CD4-positive, alpha-beta T cell (primary cell): ENCODE results near the gene EIF2B4. TPM values are rescaled to one million over a fixed set of nuclear protein-coding genes. Genes with fewer than 3 reads are reported as not detected.

Experiments used
- ATAC-seq: fragments of 200-7000 bp; cut with Tn5 transposase; one replicate; pipeline ENCODE4 v1.10.0; 2022; ENCODE audit warnings: mild to moderate bottlenecking; ENCODE audit not compliant: poor library complexity
- CTCF ChIA-PET: fragments of 350-600 bp; sonication (Branson Sonifier 250); formaldehyde crosslinking; loops from one replicate; lab custom pipeline; 2021; ENCODE audit warnings: antibody characterized with exemption, inconsistent platforms; lab: Charles Lee
- POLR2A ChIA-PET: fragments of 350-600 bp; sonication (Branson Sonifier 250); formaldehyde crosslinking; loops from one replicate; lab custom pipeline; 2021; ENCODE audit warnings: antibody characterized with exemption, inconsistent platforms; lab: Charles Lee
- DNase-seq, 14 experiments: peaks; one replicate each; pipeline ENCODE4 v3.0.0-alpha.2; 2013 to 2020; ENCODE audit warnings: mixed read lengths in 2 of 14
- H3K27ac ChIP-seq, 2 donors: one replicate each; pipeline versions ENCODE4 v1.5.1 to v1.7.0; 2013; ENCODE audit warnings: low read length in 2 of 2, low read depth in 1 of 2, mild to moderate bottlenecking in 1 of 2
- H3K27me3 ChIP-seq, 2 experiments: 1 replicate in 1 of 2; 2 replicates in 1 of 2; pipeline versions ENCODE4 v1.6.1 to v1.7.0; 2013; ENCODE audit warnings: low read length in 2 of 2, control low read depth in 1 of 2, mild to moderate bottlenecking in 1 of 2, moderate library complexity in 1 of 2; ENCODE audit not compliant: insufficient read depth in 2 of 2, control insufficient read depth in 1 of 2
- H3K36me3 ChIP-seq: one replicate; pipeline ENCODE4 v1.6.1; 2013; ENCODE audit warnings: low read length, control low read depth; ENCODE audit not compliant: insufficient read depth
- H3K4me1 ChIP-seq: one replicate; pipeline ENCODE4 v1.6.1; 2013; ENCODE audit warnings: low read length, control low read depth; ENCODE audit not compliant: insufficient read depth
- H3K4me3 ChIP-seq: one replicate; pipeline ENCODE4 v1.5.1; 2013; ENCODE audit warnings: mild to moderate bottlenecking, low read length, moderate library complexity
- H3K9me3 ChIP-seq, 2 experiments: 1 replicate in 1 of 2; 2 replicates in 1 of 2; pipeline versions ENCODE4 v1.6.1 to v1.7.0; 2013; ENCODE audit warnings: low read length in 2 of 2, mild to moderate bottlenecking in 2 of 2, control low read depth in 1 of 2, moderate library complexity in 1 of 2; ENCODE audit not compliant: control insufficient read depth in 1 of 2, insufficient read depth in 1 of 2
- H3K27ac Mint-ChIP-seq: one replicate; pipeline ENCODE4 v1.8.0; 2020; ENCODE audit warnings: mixed read lengths
- H3K27me3 Mint-ChIP-seq: one replicate; pipeline ENCODE4 v1.8.0; 2021; ENCODE audit warnings: mixed read lengths
- H3K36me3 Mint-ChIP-seq: one replicate; pipeline ENCODE4 v1.8.0; 2021; ENCODE audit warnings: low read depth, mixed read lengths
- H3K4me1 Mint-ChIP-seq: one replicate; pipeline ENCODE4 v1.8.0; 2021; ENCODE audit warnings: low read depth, mixed read lengths
- H3K4me3 Mint-ChIP-seq: one replicate; pipeline ENCODE4 v1.8.0; 2020; ENCODE audit warnings: mild to moderate bottlenecking, mixed read lengths
- H3K9me3 Mint-ChIP-seq: one replicate; pipeline ENCODE4 v1.8.0; 2020; ENCODE audit warnings: mixed read lengths
- CTCF ChIP-seq: fragments of 200-600 bp; IDR thresholded peaks from one replicate; pipeline ENCODE4 v1.8.0; 2022; ENCODE audit warnings: antibody characterized with exemption, mild to moderate bottlenecking
- intact Hi-C, 2 experiments: fragments of 100-400 bp; cut with DNase I in 1 of 2; cut with micrococcal nuclease in 1 of 2; formaldehyde crosslinking; loops; one replicate each; pipeline versions ENCODE4 v1.15.1 to v1.9.0; 2023 to 2025; cut with DNase I, micrococcal nuclease
- total RNA-seq, 174 experiments: library from RNA in 2 of 174; stranded (reverse) in 2 of 174; gene quantifications; one replicate each; pipeline ENCODE4 v1.2.3 and lab custom pipeline; 2021 to 2026

The EIF2B4 gene
- total RNA-seq, 2 experiments from 2014 or later, result 33.2 to 34.0 TPM

GRCh38 chr2:27380626-27381545 is 10.7 kb upstream of the EIF2B4 start, which contains the start of gene ZNF513:
ZNF513 (minus strand) TSS chr2:27380734; CDS start chr2:27380526, 208 bp downstream.
- Mint-ChIP-seq H3K36me3 (peaks cover 80% of the 10 kb centered on the region), H3K4me3 (peak within 1 kb of the TSS; percentile 93), H3K27me3 (no peaks in the 10 kb centered on the region), H3K27ac (peak within 1 kb of the TSS; percentile 91), H3K4me1 (peaks cover 32% of the 10 kb centered on the region), H3K9me3 (no peaks in the 10 kb centered on the region)
- no peaks in the 10 kb centered on the region for H3K9me3 ChIP-seq
- peak; percentile 75 to 94 (median 86) for DNase-seq
- no peak for TF ChIP-seq CTCF
- intact Hi-C loops, result loop anchor here in 1 of 2 experiments (1.0 to 5.0 kb wide), 4 partner anchors 11 to 246 kb away; partner anchors contain the start of genes CCDC121, EIF2B4, GPN1 and NRBP1
- ChIA-PET CTCF (interaction anchor here (1.1 kb wide), 1 partner anchor 11 kb away, joined by 4 read pairs; the partner anchor contains the start of gene EIF2B4), POLR2A (interaction anchor here (1.0 to 2.9 kb wide), 12 partner anchors 10 to 330 kb away, joined by 3 to 30 read pairs (median 9); partner anchors contain the start of genes CCDC121, EIF2B4, GPN1 and GTF3C2)
- H3K4me3 ChIP-seq, result peak within 1 kb of the TSS; percentile 66
- H3K36me3 ChIP-seq, result peaks cover 65% of the 10 kb centered on the region
- peak; percentile 92 for ATAC-seq
- peak within 1 kb of the TSS; percentile 80 to 86 for H3K27ac ChIP-seq
- peaks cover 18% of the 10 kb centered on the region for H3K4me1 ChIP-seq
- no peaks in the 10 kb centered on the region for H3K27me3 ChIP-seq

- H3K27me3 Mint-ChIP-seq, result no peaks in the 10 kb centered on the region
- TF ChIP-seq CTCF, result no peak
- peaks cover 79% of the 10 kb centered on the region for H3K36me3 Mint-ChIP-seq
- H3K9me3 Mint-ChIP-seq, result no peaks in the 10 kb centered on the region
- H3K27me3 ChIP-seq, result no peaks in the 10 kb centered on the region
- peak overlapping the region; percentile 66 for H3K4me3 ChIP-seq
- peak in 8 of 14 experiments; percentile 27 to 78 (median 43) for DNase-seq
- H3K4me1 Mint-ChIP-seq, result peaks cover 32% of the 10 kb centered on the region
- peak overlapping the region; percentile 80 to 83 for H3K27ac ChIP-seq
- intact Hi-C loops, result loop anchor here in 1 of 2 experiments (1.0 to 5.0 kb wide), 5 partner anchors 10 to 247 kb away; partner anchors contain the start of genes CCDC121, EIF2B4, GPN1 and NRBP1
- no peaks in the 10 kb centered on the region for H3K9me3 ChIP-seq
- CTCF ChIA-PET, result interaction anchor here (1.1 to 1.2 kb wide), 2 partner anchors 10 to 51 kb away, joined by 4 to 5 read pairs; partner anchors contain the start of gene EIF2B4
- H3K4me3 Mint-ChIP-seq, result peak overlapping the region; percentile 93
- peak overlapping the region; percentile 91 for H3K27ac Mint-ChIP-seq
- POLR2A ChIA-PET, result interaction anchor here (0.7 to 2.9 kb wide), 14 partner anchors 8 to 329 kb away, joined by 3 to 30 read pairs (median 8); partner anchors contain the start of genes CCDC121, EIF2B4, GPN1 and GTF3C2
- ATAC-seq, result peak; percentile 11
- peaks cover 65% of the 10 kb centered on the region for H3K36me3 ChIP-seq
- H3K4me1 ChIP-seq, result peaks cover 18% of the 10 kb centered on the region
These were observed 9.9 kb upstream of the EIF2B4 start for GRCh38 chr2:27379836-27380625.
